Superior temporal gyrus (tissue), 1 donor: ENCODE data around the gene XYLT1.
"Not testable (repeated sequence)": the region's sequence is repeated elsewhere in the genome, so short reads cannot be mapped to it uniquely, and the experiment has no call there.

ENCODE experiments used
- DNase-seq: peaks from one replicate; pipeline ENCODE4 v3.0.0-alpha.2; 2016; ENCODE audit errors: extremely low spot score

Gene XYLT1

DNA sequence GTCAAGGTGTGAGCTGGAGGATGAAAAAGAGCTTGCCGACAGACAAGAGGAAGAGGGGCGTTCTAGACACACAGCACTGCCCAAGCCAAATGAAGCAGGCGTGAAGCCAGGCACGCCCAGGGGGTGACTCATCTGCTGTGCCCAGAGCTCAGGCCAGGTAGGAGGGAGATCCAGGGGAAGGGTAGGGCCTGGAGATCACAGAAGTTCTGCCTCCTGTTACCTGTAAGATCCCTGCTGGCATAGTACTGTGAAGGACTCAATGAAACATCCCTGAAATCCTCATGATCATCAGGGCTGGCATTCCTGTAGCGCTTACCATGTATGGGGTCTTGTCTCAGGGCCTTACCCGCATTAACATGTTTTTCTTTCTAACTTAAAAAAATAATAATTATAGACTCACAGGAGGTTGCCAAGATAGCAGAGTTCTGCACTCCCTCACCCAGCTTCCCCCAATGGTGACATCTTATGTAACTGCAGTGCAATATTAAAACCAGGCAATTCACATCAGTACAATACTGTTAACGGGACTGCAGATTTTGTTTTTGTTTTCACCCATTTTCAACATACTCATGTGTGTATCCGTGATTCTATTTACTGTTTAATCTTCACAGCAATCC is 158.6 kb downstream of the XYLT1 start:
- no peak for DNase-seq

- no peak for DNase-seq
Measured at GRCh38 chr16:17311333-17312093, 159.2 kb downstream of the XYLT1 start.

- DNase-seq: no peak
Measured at GRCh38 chr16:17309510-17309909, 161.2 kb downstream of the XYLT1 start.

GRCh38 chr16:17308186-17308585 is 162.6 kb downstream of the XYLT1 start:
- DNase-seq: no peak

GRCh38 chr16:17307504-17307903 is 163.3 kb downstream of the XYLT1 start:
- no peak for DNase-seq

DNA sequence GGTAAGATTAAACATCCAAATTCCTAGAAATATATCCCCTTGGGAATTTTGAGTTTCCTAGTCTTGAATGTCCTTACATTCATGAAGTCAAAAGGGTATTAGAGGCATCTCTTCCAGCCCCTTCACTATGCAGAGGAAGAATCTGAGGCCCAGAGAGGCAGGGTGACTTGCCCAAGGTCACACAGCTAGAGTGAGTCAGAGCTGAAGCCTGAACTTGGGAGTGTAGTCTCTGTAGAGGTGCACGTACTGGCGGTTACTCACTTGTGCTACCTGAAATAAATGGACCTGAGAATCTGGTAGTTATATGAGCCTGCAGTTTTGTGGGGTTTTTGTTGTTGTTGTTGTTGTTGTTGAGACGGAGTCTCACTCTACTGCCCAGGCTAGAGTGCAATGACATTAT is 164.0 kb downstream of the XYLT1 start:
- no peak for DNase-seq

GRCh38 chr16:17306211-17306610 is 164.5 kb downstream of the XYLT1 start:
- DNase-seq: not testable (repeated sequence)

GRCh38 chr16:17305694-17306093 is 165.1 kb downstream of the XYLT1 start:
- no peak for DNase-seq

- no peak for DNase-seq
Measured at GRCh38 chr16:17304491-17305119, 166.2 kb downstream of the XYLT1 start.

- DNase-seq: no peak
Measured at GRCh38 chr16:17304106-17304490, 166.7 kb downstream of the XYLT1 start.

- DNase-seq: no peak
Measured at GRCh38 chr16:17303101-17303500, 167.7 kb downstream of the XYLT1 start.

- no peak for DNase-seq
Measured at GRCh38 chr16:17302620-17303019, 168.1 kb downstream of the XYLT1 start.

DNA sequence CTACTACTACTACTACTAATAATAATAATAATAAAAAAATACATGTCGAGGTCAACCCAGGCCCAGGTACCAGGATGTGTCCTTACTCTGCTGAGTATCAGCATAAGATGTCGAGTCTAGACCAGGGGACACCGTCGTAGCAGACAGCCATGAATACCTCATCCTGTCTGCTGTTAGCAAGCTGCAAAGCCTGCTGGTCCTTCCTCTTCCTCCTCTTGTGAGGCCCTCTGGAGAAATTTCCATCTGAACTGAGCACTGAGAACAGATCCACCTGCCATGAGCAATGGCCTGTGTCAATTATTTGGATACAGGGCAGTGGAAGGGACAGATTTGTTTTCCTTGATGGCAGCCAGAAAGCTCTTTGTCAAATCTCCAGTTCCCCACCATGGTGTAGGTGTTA is 168.5 kb downstream of the XYLT1 start:
- DNase-seq: no peak

GRCh38 chr16:17301593-17302135 is 169.1 kb downstream of the XYLT1 start:
- no peak for DNase-seq

DNA sequence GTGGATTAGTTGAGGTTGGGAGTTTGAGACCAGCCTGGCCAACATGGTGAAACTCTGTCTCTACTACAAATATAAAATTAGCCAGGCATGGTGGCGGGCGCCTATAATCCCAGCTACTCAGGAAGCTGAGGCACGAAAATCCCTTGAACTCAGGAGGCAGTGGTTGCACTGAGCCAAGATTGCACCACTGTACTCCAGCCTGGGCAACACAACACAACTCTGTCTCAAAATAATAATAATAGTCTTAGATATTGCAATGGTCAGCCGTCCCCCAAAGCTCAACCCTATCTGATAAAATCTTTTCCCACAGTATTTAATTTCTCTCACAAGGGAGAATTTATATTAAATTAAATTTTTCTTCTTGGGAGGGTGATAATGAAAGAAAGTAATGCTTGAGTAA is 169.6 kb downstream of the XYLT1 start:
- no peak for DNase-seq

DNA sequence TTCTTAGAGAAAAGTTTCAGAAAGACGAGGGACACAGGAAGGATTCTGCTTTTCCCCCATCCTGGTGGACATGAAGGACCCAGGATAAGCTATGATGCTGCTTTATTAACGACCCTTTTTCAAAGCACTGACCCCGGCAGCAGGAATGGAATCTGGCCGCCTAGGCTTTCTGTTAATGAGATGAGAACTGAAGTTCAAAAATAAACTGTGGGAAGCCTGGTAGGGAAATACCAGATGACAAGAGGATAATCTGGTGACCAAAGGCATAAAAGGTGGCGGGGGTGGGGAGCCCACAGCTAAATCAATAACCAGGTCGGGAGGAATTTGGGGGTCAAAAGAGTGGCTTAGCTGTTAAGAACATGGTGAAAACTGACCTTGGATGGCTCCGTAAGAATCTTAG is 171.0 kb downstream of the XYLT1 start:
- DNase-seq: no peak

DNA sequence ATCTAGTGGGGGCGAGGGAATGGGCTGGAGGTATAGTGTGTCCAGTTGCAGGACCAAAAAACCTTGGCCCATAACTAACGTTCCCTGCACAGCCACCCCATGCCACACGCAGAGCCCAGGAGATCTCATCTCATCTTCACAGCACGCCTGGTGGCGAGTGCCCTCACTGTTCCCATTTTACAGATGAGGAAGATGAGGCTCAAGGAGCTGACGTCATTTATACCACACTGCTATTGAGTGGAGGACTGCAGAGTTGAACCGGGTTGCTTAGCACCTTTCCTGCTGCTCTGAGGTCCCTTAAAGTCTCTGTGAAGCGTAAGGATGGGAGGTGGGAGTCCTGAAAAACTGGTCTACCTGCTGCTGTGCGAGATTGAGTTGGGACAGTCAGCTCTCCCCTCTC is 172.5 kb downstream of the XYLT1 start:
- no peak for DNase-seq

DNA sequence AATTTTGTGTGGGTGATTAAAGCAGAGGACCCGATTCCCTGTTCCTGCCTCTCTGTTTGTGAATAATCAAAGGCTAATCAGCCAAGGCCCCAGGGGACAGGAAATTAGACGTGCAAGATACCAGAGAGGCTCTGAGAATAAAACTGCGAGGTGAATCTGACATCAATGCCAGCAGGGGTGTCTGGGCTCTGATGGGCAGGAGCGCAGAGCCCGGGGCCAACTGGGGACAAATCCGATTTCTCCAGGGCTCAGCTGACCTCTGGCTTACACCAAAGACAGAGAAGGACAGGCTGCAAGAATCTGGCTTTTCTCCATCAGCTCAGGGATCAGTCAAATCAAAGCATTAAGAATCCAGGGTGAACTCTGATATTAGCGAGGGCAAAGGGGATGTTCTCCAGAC is 174.3 kb downstream of the XYLT1 start:
- DNase-seq: no peak

GRCh38 chr16:17295948-17296347 is 174.8 kb downstream of the XYLT1 start:
- DNase-seq: peak; percentile 55

- no peak for DNase-seq
Measured at GRCh38 chr16:17294856-17295255, 175.9 kb downstream of the XYLT1 start.

DNA sequence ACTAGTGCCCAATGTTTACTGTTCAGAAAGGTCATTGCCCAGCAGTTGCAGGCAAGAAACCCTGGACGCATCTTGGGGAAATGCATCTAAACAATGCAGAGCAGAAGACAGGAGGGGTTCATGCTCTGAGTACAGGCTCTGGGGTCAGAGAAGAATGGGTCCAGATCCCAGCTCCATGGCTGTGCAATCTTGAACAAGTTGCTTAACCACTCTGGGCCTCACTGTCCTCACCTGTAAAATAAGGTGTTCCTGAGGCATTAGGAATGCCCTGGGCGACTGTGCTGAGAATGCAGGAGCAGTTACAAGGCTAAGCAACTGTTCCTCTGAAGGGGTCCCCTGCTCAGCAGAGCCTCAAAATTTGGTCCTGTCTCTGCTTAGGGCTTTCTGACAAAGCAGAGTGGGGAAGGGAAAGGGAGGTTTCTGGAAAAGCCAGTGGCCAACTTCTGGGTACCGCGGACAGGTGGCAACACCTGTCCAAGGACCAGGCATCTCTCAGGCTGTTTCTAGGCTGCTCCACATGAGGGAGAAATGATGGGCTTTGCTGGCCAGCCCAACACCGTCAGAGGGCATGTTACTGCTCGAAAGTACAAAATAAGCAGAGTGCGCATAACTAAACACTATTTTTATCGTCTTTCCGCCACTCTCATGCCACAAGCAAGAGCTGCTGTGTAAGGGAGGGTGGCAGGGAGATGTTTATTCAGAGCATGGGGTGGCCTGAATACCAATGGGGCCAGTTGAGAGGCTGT is 176.8 kb downstream of the XYLT1 start:
- no peak for DNase-seq

DNA sequence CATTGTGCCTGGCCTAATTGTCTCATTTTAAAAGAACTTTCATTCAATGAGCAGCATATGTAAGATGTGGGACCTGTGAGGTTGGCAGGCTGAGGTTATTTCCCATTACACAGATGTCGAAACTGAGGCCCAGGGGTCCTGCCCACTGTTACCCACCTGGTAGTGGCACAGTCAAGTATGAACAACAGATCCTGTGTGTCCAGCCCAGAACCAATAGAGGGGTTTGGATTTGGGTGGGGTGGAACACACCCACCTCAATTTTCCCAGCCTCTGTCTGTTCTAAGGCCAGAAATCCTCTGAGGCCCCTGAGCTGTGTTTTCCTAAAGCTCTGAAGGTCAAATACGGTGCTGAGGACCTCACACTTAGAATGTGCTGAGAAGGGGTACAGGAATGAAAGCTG is 179.5 kb downstream of the XYLT1 start:
- DNase-seq: no peak
